GM19467 (cell line): ENCODE measurements around the gene DCK.
"Not testable (repeated sequence)": the region's sequence is repeated elsewhere in the genome, so short reads cannot be mapped to it uniquely, and the experiment has no call there.

Source experiments
- ATAC-seq: cut with Tn5 transposase; IDR thresholded peaks from one replicate; pipeline ENCODE4 v1.9.1; 2021; ENCODE audit warnings: mild to moderate bottlenecking, moderate library complexity; ENCODE audit not compliant: unreplicated experiment

Gene DCK

GRCh38 chr4:71059573-71059972, 66.1 kb downstream of the DCK start:
- ATAC-seq = not testable (repeated sequence)

DNA sequence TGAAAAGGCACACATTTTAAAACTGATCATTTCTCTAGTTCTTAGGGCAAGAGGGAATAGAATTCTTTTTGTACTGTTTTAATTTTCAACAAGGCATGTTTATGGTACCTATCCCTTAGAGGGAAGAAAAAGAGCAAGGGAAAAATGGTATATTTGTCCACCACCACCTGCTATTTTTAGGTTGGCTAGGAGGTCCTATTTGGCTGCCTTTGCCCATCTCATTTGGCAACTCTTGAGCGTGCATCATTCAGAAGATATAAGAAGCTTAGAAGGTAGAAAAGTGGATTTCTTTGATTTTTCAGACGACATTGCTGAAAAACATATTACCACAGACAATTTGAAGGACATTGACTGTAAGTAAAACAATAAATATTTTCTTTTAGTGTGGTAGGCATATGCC, 69.0 kb downstream of the DCK start:
- ATAC-seq = no peak

GRCh38 chr4:71063711-71064110, 70.3 kb downstream of the DCK start:
- no peak for ATAC-seq

DNA sequence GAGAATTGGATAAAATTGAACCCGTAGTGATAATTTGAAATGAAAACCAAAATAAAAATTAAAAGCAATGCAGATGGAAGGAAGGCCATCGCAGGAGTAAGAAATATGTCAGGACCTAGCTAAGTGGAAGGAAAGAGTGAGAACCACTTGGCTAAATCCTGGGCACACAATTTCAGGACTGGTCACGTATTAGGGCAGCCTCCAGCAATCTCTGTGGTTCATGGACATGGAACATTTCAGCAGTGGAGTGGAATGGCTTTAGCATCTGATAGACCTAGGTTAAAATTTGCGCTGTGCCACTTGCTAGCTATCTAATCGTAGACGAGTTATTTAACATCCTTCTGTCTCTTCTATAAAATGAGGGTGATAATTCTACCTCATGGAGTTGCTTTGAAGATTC, 71.1 kb downstream of the DCK start:
- ATAC-seq = no peak

DNA sequence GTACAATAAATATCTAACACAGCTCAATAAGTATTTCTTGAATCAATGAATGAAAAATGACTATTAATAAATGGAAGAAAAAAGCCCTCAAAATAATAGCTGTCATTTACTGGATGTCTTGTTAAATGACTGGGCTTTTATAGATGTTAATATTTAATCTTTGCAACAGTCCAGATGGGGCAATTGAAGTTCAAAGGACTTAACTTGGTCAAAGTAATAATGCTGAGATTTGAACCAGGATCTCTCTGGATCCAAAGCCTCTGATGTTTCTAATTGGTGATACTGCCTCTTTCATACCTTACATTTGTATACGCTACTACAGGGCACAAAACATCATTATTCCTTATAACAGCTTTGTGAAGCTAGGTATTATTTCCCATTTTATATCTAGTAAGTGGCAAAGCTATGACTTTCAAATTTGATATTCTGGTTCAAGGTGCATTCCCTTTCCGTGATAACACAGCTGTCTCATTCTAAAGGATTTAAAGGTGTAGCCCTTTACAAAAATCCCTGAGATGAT, 72.6 kb downstream of the DCK start:
- ATAC-seq = no peak

DNA sequence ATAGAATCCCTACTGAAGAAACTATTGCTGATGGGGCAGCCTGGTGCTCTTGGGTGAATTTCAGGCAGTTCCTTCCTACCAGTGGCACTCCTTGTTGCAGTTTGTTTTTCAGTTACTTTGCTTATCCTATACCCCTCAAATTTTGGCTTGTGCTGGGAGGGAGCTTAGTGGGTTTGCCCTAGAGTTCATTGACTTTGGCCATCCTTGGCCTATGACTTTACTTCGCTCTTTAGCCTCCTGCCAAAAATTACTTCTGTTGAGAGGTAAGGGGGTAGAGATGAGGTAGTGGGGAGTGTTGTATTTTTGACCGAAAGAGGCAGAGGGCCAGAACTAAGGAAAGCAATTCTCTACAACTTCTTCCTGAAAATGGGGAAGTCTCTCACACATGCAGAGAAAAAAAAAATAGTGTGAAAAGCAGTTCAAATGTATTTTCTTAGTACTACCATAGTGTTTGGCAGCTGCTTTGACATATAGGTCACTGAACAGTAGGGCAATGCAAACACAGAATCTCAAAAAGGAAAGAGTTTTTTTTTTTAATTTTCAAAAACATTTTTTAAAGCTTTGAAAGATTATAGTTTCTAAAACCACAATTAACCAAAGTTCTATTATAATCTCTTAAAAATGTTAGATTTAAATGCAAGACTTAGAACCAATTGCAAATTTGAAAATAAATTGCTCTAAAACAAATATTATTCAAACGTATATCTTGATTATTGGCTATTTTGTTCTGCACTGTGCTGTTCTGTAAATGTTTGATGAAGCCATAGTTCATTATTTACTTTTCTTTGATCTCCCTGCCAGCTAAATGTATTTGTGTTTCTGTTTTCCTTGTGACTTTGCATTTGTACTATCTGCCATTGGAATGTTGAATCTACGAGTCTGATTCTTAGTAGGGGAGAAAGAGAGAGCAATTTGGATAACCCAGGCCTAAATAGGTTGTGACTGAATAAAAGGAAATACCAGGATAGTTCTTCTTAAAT, 73.6 kb downstream of the DCK start:
- ATAC-seq = no peak

DNA sequence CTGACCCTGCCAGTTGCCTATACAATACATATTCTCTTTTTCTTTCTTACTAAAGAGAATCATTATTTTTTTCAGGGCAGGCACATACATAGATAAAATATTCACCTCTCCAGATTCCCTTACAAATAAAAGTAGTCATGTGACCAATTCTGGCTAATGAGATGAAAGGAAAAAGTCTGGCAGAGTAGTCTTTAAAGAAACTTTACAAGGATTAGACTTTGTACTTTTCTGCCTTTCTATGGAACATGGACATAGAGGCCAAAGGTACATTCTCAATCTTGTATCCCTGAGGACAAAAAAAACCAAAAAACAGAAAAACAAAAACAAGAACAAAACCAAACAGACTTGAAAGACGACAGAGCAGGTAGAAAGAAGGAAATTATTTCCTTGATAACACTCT, 75.6 kb downstream of the DCK start:
- ATAC-seq = no peak

DNA sequence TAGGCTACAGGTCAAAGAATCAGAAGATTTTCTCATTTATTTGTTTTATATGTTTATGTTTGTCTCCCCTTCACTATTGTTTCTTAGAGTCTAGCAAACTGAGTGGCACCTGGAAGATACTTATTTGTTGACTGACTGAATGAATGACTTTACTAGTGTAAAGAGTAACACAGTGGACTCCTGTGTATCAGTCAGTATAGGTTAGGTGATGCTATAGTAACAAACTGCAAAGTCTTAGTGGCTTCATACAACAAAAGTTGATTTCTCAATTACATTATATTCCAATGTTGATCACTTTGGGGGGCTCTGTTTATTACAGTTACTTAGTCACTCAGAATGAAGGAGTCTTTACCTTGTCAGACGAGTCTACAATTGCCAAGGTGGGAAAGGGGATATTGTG, 76.6 kb downstream of the DCK start:
- ATAC-seq = no peak

DNA sequence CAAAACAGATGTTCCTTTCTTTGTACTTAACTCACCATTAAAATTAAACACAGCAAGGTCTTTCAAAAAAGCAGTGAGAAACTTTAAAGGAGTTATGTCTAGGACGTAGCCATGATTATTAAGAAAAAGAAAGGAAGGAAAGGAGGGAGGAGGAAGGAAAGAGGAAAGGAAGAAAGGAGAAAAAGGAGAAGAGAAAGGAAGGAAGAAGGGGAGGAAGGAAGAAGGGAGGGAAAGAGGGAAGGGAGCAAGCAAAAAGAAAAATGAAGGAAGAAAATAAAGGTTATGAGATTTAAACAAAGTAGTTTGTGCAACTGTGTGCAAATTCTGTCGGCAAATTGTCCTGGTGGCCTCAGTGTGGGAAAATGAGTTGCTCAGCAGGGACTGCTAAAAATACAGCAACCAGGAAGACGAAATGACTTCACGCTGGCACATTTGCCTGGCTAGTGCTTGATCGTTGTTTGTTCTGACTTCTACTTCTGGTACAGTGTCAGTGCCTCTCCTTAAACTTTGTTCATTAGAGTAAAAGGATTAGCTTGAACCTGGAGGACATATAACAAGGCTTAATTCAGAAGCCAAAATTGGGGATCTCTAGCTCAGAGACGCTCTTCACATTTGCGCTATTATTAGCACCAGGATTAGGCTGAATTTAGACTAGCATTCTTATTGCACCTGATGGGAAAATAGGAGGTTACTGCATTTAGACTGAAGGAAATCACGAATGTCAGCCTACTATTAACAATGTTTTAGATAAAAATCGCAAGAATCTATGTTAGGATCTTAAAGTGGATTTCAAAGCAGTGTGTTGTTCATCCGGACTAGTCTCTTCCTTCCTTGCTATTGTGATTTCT, 81.2 kb downstream of the DCK start:
- ATAC-seq = no peak
